ELR (cell line): ENCODE measurements around the gene EPHB1.

ENCODE experiments used
- DNase-seq: peaks from one replicate; pipeline ENCODE4 v3.0.0-alpha.2; 2015; ENCODE audit warnings: low read depth

Gene EPHB1

DNA sequence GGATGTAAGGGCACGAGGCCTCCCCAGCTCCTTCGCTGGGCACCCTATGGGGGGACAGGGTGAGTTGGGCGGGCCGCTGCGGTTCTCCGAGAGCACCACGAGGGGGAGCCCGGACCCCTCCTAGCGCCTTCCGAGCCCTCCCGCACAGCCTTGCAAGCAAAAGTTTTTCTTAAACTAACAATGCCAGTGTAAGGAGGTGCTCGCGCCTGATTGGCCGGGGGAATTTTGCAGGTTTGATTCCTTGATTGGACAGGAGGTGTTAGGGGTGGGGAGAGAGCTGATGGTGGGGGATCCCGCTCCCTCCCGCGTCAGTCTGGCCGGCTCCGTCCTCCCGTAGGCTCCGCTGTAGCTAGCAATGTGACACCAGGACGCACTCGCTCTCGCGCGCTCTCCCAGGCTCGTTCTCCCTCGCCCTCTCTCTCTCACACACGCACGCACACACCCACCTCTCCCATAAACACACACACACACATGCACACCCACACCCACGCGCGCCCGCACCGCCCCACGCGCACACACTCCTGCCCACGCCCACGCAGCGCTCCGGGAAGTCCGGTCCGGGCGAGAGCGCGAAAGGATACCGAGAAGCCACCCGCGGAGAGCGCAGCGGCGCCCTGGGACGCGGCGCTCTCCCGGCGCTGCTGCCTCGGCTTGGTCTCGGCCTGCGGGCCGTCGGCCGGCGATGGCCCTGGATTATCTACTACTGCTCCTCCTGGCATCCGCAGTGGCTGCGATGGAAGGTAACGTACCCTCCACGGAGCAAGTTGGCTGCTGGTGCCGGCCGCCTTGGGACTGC is at the start of gene EPHB1:
Gene EPHB1 (plus strand): TSS at position 311 of the 796 bp plus-strand sequence.
- peak; percentile 91 for DNase-seq

DNA sequence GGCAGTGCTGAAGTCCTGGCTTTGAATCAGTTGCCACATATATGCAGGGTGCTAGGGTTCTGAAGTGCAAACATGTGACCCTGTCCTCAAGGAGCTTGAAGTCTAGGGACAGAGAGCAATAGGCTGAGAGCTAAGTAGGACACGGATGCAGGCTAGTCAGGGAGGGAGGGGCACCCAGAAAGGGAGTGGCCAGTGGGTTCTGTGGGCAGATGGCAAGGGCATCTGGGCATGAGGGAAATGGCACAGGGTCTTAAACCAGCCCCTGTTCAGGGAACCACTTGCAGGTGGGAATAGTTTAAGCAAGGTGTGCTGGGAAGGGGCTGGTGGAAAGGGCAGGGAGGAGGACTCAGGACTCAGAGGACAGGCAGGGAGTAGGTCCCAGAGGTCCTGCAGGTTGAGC is 46.4 kb upstream of the EPHB1 start:
- no peak for DNase-seq

DNA sequence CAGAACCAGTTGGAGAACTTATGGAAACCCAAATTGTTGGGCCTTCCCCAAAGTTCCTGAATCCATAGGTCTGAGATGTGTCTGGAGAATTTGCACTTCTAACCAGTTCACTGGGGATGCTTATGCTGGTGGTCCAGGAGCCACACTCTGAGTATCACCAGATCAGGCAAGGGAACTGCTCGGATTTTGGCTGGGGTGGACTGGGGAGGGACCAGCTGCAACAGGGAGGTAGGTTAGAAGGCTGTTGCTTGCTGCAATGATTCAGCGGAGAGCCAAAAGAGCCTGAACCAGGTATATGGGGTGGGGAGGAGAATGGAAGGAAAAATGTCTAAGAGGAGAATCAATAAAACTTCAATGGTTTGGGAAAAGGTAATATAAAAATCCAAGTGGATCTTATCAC is 45.9 kb upstream of the EPHB1 start:
- no peak for DNase-seq

DNA sequence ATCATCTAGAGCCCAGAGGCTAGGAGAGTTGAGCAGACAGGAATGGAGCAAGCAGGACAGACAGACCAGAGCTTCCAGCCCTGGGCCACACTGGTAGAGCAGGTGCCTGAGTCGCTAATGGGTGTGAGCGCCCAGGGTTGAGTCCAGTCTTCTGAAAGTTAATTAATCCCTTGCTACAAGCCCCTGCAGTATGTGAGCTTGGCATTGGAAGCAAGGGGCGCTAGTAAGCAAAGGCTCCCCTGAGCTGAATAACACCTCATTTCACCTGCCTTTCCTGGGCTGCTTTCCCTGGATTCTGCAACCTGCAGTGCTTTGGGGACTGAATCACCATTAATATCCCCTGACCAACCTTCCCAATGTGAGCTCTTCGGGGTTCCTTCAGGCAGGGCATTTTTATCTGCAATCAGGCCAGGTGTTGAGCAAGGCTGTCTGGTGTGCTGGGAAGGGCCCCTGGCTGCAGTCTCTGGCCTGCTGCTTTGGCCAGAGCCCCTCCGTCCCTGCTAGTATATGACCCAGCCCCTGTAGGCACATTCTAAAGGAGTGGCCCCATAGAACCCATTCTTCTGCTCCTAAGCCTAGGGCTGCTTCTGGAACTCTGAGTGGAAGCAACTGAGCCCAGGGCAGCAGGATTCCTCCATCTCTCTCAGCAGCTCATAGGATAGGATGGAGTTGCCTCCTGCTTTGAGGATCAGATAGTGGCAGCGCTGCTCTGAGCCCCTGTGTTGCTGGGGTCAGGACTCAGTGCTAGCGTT is 45.1 kb upstream of the EPHB1 start:
- DNase-seq = no peak

DNA sequence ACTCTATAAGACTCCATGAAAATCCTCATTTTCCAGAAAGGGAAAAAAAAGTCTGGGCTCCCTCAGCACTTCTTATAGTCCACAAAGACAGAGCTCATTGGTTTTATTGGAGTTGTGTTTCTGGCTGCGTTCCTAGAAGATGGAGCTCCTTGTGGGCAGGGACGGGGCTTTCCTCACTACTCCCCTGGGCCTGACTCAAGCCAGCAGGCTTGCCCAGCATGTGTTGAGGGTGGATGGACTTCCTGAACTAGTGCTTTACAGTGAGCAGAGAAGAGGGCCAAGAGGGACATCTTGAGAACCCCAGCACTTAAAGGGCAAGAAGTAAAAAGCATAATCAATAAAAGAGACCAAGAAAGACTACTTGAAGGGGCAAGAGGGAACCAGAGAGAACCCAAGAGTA is 43.2 kb upstream of the EPHB1 start:
- no peak for DNase-seq

DNA sequence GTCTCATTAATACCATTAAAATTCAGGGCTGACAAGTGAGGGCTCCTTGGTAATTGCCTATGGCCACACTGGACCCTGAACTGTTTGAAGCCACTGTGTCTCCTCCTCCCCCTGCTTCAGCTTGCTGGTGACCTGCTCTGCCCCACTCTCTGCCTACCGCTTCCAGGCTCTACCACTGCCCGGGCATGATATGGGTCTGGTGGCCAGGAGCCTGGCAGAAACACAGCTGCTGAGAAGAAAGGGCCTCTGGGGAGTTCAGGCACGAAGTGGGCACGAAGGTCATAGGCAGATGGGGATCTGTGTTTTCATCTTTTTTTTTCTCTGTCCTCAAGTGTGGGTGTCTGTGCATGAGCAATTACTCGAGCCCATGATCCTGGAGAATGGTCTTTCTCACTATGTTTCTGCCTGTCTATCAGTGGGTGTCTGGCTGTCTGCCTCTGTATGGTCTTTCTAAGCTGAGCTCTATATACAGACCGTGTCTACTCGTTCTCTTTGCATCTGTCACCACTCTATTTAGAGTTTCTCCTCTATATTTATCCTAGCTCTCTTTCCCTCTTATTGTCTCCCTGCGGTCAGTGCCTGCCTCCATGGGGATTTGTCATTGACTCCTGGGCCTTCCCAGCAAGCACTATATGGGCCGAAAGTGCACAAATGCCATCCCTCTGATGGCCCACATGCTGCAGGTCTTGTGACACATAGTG is 42.1 kb upstream of the EPHB1 start:
- DNase-seq = no peak

DNA sequence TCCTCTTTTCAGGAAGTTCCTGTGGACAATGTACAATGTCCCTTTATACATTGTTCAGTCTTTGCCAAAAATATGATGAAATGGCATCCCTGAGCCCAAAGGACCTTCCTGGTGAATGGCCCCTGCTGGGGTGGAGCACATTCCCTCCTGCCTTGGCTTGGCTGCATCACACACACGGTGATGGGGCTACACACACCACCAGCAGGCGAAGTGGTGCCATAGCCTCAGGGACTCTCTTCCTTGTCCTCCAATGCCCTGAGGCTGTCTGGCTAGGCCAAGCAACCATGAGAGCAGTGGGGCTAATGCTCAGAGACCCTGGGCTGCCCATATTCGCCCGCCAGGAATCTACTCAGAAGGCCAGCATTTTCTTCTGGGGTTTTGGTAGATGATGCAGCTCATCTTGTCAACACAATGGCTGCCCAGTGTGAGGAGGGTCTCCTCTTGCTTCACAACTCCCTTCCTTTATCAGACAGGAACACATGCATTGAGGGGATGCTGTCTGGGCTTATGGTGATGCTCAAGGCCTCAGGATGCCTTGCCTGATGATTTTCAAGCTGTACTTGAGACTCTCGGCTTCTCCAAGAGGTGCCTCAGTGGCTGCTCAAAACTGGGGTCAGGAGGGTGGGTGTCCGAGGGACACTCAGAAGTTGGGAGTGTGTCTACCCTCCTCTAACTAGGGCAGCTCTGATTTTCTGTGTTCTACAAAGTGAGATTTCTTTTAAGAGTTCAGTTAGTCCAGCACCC is 40.9 kb upstream of the EPHB1 start:
- DNase-seq = peak; percentile 19

DNA sequence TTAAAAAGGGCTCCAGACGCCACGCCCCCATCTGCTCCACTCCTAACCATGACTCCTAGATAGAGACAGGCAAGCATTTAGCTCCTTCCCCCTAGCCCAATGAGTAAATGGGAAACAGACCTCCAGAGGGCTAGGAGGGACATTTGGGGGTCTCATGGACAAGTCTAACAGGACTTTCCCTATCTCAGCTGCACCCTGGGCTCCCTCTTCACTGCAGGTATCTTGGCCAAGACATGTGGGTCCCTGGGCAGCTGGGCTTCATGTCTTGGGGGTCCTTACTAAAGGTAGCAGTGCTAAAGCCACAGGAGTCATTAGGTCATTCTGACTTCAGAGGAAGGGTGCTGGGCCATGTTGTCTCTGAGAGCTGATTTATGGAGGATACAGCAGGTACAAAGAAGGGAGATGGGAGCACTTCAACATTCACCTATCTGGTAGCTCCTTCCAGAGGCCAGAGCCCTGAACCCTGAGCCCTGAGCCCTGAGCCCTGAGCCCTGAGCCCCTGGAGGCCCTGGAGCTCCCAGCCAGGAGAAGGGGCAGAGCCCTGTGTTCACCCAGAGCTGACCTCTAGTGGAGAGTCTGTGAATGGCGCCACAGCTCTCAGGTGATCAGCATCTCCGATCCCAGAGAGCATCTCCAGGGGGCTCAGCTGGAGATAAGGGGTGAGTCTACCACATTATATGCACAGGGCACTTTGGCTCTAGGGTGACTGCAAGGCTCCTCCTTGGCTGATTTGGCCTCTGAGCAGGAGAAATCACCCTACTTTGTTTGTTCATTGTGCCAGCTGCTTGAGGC is 40.1 kb upstream of the EPHB1 start:
- peak; percentile 63 for DNase-seq

DNA sequence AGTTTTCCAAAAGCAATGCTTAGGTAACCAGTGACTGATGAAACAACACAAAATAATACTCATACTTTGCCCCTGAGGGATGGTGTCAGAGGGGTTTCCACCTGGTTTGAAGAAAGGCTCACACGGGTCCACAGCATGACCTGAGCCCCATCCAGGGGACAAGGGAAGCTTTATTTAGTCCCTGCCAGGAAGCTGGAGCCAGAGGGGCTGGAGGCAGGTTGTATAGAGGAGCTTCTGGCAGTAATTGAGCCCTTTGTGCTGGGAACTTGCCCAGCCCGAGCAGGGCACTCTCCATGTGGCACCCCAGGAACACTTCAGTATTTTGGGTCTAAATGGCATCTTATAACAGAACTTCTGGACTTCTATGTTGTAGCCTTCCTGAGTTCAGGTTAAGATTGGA is 39.2 kb upstream of the EPHB1 start:
- DNase-seq = no peak

DNA sequence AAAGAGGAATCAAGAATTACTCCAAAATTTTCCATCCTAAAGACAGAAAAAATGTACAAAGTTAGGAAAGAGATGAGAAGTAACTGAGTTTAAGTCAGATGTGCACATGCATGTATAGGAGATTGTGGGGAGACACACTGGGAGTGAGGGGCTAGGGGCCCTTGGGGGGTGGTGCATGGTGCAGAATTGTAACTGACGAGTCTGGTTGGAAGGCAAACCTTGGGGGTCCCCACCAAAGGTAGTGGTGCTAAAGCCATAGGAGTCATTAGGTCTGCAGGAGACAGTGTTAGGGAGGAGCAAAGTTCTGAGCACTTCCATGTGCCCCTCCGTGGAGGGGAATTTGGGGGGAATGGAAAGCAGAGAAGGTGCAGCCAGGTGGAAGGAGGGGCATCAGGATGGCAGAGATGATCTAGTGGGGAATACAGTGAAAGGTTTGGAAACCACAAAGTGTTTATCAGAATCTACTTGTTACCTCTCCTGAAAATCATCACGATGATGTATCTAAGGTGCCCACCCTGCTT is 37.5 kb upstream of the EPHB1 start:
- DNase-seq = no peak

DNA sequence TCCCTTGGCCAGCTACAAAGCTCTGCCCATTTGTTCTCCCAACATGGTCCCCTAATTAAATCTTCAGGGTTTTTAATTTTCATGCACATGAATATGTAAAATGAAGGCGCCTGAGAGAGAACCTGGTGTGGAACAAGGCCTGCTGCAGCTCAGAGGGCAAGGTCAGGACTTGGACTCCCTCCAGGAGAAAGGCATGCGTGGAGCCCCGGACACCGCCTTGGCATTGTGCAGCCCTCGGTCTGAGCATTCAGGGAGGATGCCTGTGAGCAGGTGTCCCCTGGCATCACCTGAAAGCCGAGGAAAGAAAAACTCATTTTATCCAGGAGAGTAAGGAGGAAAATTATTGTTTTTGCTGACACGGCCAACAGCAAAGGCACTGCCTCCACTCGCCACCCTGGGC is 33.8 kb upstream of the EPHB1 start:
- no peak for DNase-seq

DNA sequence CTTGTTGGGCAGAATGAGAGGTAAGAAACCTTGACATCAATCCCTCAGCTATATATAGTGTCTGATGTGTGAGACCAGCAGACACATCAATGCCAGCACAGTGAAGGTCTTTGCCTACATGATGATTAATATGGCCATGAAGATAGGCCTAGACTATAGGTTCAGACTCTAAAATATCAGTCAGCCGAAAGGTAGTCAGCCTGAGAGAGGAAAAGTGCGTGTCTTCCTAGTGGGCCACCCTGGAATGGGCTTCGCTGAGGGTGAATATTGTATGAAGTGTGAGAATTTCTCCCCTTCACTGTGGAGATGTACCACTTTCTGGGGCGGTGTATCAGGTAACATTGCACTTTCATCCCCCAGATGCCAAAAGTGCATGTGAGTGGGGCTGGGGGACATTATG is 33.0 kb upstream of the EPHB1 start:
- DNase-seq = no peak

DNA sequence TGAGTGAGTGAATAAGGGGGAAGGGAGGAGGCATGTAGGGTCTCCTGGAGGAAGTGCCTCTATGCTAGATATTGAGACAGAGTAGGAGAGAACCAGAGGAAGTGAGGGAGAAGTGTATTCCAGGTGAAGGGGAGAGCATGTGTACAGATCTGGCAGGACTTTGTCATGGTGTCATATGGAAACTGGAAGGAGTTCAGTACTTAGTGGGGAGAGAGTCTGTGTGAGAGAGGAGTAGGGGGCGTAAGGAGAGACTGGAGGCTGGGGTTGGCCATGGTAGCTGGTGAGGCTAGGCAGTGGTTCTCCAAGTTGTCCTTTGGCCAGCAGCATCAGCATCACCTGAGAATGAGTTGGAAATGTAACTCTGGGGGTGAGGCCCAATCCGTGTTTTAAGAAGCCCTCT is 29.6 kb upstream of the EPHB1 start:
- no peak for DNase-seq

DNA sequence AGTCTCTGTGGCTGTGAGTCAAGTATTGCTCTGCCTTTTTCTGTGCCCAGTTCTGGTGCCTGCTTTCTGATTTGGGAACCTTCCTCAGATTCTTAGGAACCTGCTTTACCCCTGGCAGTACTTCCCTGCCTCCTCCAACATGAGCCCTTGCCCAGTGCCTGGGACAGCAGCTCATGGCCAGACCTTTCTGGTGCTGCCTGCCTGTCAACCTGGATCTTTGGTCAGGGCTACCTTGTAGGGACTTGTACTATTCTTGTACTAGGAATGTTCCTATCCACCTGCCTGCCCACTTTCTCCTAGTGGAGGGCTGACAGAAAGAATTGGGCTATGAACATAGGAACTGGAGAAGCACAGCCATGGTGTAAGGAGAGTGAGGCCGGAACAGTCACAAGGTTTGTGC is 28.8 kb upstream of the EPHB1 start:
- DNase-seq = no peak

DNA sequence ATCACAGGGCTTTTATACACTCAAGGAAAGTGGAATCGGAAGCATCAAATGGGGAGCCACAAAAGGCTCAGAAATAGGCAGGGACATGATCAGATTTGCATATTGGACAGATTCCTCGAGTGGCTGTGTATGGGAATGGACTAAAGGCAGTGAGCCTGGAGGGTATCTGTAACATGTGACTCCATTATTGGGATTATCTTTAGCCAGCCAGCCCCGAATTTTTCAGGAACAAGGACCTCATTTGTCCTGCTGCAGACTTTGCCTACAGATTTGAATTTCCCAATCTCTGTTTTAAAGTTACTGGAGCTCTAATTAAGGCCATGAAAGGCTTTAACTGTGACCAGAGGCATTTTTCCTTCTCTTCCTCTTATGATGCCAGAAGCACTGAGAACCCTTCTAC is 26.9 kb upstream of the EPHB1 start:
- no peak for DNase-seq

DNA sequence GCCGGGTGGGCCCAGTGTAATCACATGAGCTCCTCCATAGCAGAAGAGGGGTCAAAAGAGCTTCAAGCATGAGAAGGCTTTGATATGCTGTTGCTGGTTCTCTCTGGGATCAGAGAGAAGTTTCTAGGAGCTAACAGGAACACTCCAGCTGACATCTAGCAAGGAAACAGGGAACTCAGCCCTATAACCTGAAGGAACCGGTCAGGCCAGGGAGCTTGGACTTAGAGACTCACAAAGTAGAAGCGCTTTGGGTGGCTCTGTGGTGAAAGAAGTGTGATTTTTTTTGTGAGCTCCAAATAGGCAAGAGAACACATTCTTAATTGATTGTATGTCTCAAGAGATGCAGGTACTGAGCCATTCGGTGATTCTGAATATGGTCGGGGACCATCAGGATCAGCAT is 26.2 kb upstream of the EPHB1 start:
- DNase-seq = no peak

DNA sequence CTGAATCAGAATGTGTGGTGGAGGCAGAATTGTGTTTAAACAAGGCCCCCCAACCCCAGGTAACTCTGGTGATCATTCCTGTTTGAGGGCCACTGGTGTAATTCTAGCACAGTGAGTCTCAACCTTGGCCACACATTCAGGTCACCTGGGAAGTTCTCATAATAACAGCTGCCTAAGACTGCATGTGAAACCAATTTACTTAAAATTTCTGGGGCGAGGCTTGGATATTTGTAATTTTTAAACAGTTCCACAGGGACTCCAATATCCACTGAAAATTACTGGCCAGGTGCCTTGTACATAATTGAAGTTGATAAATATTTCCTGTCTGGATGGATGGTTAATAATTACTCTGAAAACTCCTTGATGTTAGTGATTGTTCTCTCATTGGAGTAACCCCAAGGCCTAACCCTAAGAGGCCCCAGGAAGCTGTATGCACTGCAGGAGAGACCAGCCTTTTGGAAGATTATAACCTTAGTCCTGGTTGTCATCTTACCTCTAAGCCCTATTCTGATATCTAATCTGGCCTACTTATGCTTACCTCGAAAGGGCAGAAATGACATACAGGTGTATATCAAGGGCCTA is 25.7 kb upstream of the EPHB1 start:
- DNase-seq = no peak

DNA sequence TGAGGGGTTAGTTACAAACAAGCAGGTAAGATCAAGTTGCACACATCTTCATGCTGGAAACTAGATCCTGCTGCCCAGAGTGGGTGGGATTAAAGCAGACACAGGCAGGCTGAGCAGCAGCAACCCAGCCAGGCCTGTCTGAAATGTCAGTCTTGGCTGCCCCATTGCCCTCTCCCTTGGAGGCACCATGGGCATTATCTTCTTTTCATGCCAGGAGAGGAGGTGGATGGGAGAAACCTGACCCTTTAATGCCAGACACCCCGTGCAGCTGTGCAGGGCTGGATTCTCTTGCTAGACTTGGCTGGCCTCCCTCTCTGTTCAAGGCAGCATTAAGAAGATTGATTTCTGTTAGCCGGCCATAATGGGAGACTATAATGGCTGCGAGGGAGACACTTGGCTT is 23.0 kb upstream of the EPHB1 start:
- no peak for DNase-seq

DNA sequence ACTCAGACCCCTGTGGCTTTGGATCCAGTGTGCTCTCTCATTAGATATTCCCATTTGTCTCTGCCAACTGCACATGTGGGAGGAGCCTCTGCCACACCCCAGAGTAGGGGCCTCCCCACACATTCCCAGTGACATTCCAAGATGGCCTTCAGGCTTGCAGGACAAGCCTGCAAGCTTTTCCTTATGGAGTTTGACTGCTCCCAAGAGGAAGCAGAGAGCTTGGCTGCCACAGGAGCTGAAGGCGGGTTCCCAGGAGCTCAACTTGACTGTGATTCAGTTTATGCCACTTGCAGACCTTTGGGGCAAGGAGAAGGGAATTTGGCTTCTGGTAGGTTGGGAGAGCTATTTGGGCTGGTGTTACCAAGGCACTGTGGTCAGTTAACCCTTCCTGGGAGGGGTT is 22.5 kb upstream of the EPHB1 start:
- no peak for DNase-seq

DNA sequence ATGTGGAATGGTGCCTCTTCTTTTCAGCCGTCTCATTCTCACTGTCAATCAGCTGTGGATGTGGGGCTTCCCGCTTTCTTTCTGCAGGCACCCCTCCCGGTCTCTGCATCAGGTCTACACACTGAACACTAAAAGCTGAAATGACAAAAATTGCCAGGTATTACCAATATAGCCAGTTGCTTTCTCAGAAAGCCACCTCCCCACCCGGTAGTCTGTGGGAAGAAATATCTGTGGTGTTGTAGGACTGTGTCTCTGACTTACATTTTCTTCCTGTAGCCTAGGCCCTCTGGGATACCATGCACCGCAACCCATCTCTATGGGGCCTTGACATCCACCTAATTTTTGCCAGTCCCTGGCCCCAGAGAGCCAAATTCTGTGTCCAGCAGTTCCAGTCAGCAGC is 19.2 kb upstream of the EPHB1 start:
- DNase-seq = no peak

DNA sequence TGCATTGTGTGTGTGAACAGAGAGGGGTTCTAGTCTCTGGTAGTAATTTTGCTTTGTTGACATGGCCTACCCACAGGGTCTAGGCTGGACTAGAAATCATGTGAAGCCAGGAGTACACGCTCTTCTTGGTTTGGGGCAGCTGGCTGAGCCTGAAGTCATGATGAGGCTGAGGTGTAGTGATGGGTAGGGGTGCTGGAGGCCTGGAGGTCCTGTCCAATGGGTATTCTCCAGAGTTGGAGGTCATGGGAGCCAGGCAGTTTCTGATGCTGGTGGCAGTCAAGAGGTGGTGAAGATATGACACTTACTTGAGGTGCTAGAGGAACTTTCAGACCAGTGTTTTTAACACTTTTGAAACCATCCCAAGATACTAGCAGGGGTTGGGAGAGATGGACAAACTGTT is 18.5 kb upstream of the EPHB1 start:
- DNase-seq = no peak
